Fibroblast of lung (primary cell): Measurements from ENCODE around the gene S100A2. TPM values are rescaled to one million over a fixed set of nuclear protein-coding genes. Genes with fewer than 3 reads are reported as not detected.
"Not testable (repeated sequence)": the region's sequence is repeated elsewhere in the genome, so short reads cannot be mapped to it uniquely, and the experiment has no call there.

Experiments used
- DNase-seq, 2 donors: peaks; one replicate each; pipeline versions ENCODE4 v3.0.0 to v3.0.0-alpha.2; 2010; ENCODE audit warnings: low read depth in 2 of 2
- H2AFZ ChIP-seq: 2 replicates; pipeline ENCODE4 v1.5.1; 2012; ENCODE audit warnings: low read length, control low read depth, inconsistent platforms
- H3K27ac ChIP-seq: 2 replicates; pipeline ENCODE4 v1.5.1; 2011; ENCODE audit warnings: low read length, control low read depth; ENCODE audit not compliant: insufficient read depth
- H3K27me3 ChIP-seq: 2 replicates; pipeline ENCODE4 v1.5.1; 2011; ENCODE audit warnings: mild to moderate bottlenecking, low read length; ENCODE audit not compliant: control insufficient read depth, insufficient read depth
- H3K36me3 ChIP-seq: 2 replicates; pipeline ENCODE4 v1.5.1; 2011; ENCODE audit warnings: low read length; ENCODE audit not compliant: control insufficient read depth, insufficient read depth
- H3K4me1 ChIP-seq: 2 replicates; pipeline ENCODE4 v1.5.1; 2011; ENCODE audit warnings: low read length; ENCODE audit not compliant: control insufficient read depth, insufficient read depth; ENCODE audit errors: extremely low read depth
- H3K4me2 ChIP-seq: 2 replicates; pipeline ENCODE4 v1.5.1; 2011; ENCODE audit warnings: low read length, control low read depth; ENCODE audit not compliant: insufficient read depth; ENCODE audit errors: extremely low read depth
- H3K4me3 ChIP-seq, 4 experiments: fragments of 200-600 bp in 1 of 4; sonication (generic) in 1 of 4; replicated peaks in 1 of 4; 2 replicates each; pipeline ENCODE4 v1.5.1; 2011 to 2016; ENCODE audit warnings: low read length in 4 of 4, low read depth in 3 of 4, mild to moderate bottlenecking in 3 of 4, control low read depth in 2 of 4, inconsistent platforms in 1 of 4, mixed read lengths in 1 of 4; ENCODE audit not compliant: insufficient read depth in 1 of 4; ENCODE audit errors: control extremely low read depth in 1 of 4
- H3K79me2 ChIP-seq: 2 replicates; pipeline ENCODE4 v1.5.1; 2012; ENCODE audit warnings: mild to moderate bottlenecking, low read length, inconsistent platforms; ENCODE audit not compliant: control insufficient read depth, insufficient read depth
- H3K9ac ChIP-seq: 2 replicates; pipeline ENCODE4 v1.5.1; 2011; ENCODE audit warnings: mild to moderate bottlenecking, low read length, control low read depth; ENCODE audit not compliant: insufficient read depth
- H3K9me3 ChIP-seq: 2 replicates; pipeline ENCODE4 v1.5.1; 2012; ENCODE audit warnings: low read depth, low read length; ENCODE audit not compliant: control insufficient read depth, insufficient read depth
- H4K20me1 ChIP-seq: 2 replicates; pipeline ENCODE4 v1.5.1; 2011; ENCODE audit warnings: low read length; ENCODE audit not compliant: control insufficient read depth, insufficient read depth; ENCODE audit errors: extremely low read depth
- CTCF ChIP-seq, 2 donors: IDR thresholded peaks in 1 of 2; conservative IDR thresholded peaks in 1 of 2; 1 replicate in 1 of 2; 2 replicates in 1 of 2; pipeline ENCODE4 v1.5.1; 2011 to 2012; ENCODE audit warnings: low read length in 2 of 2, control low read depth in 1 of 2, inconsistent platforms in 1 of 2, low read depth in 1 of 2, mild to moderate bottlenecking in 1 of 2
- EZH2 ChIP-seq: IDR thresholded peaks from 2 replicates; pipeline ENCODE4 v1.5.1; 2012; ENCODE audit warnings: low read length, control low read depth, mild to moderate bottlenecking; ENCODE audit errors: missing control alignments
- polyA plus RNA-seq, 2 donors: library from polyadenylated mRNA; depleted of rRNA in 1 of 2; stranded (reverse) in 1 of 2; unstranded in 1 of 2; fragments of >200 nt; gene quantifications; 2 replicates each; pipeline ENCODE4 v1.2.1, GENCODE V29; 2011 to 2012; ENCODE audit warnings: missing spikeins in 1 of 2
- total RNA-seq: library from RNA; depleted of rRNA; stranded (reverse); fragments of >200 nt; gene quantifications from 2 replicates; pipeline ENCODE4 v1.2.1, GENCODE V29; 2014

S100A2 gene
- total and polyA plus RNA-seq, 2 donors (not counting 1 experiment from before 2014, with no cell fraction given) = 3.6 to 4.8 TPM

DNA sequence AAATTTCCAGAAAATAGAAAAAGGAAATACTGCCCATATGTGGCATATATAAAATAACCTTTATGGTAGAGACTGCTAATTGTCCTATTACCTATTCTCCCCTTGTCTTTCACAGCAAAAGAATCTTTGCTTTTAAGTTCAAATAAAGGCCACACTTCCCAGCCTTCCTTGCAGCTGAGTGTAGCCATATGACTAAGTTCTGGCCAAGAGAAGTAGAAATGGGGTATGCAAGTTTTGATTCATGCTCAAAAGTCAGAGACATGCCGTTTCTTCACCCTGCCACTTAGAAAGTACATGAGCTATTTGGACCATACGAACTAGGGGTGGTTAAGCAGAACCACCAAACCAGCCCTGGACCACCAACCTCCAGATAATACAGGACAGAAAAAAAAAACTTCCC, 18.3 kb upstream of the S100A2 start:
- no peak overlapping the region for H2AFZ ChIP-seq

GRCh38 chr1:153583514-153583913, 17.9 kb upstream of the S100A2 start:
- not testable (repeated sequence) for DNase-seq, H3K9me3 ChIP-seq, H3K27ac ChIP-seq, H3K9ac ChIP-seq, H2AFZ ChIP-seq, H3K4me3 ChIP-seq, H3K4me1 ChIP-seq, H3K79me2 ChIP-seq, H3K27me3 ChIP-seq, H3K36me3 ChIP-seq, H3K4me2 ChIP-seq, H4K20me1 ChIP-seq

More for the DNA sequence above, 18.3 kb upstream of the S100A2 start:
- no peak overlapping the region for H3K9ac ChIP-seq
- H4K20me1 ChIP-seq = no peaks in the 10 kb centered on the region
- no peak overlapping the region for H3K27ac ChIP-seq
- no peaks in the 10 kb centered on the region for H3K9me3 ChIP-seq
- no peaks in the 10 kb centered on the region for H3K36me3 ChIP-seq
- H3K4me1 ChIP-seq = peaks cover 3% of the 10 kb centered on the region
- H3K4me3 ChIP-seq = no peak overlapping the region
- TF ChIP-seq EZH2 (no peak), CTCF (conservative IDR thresholded peaks at IDR 0.05 in 1 of 2, IDR thresholded peaks at IDR 0.05 in 1 of 2; ENCODE audit: low read depth in 1 of 2, low read length in 2 of 2) (no peak)
- H3K4me2 ChIP-seq = no peak overlapping the region
- H3K27me3 ChIP-seq = no peaks in the 10 kb centered on the region
- peak in 1 of 2 donors; percentile 58 for DNase-seq
- no peaks in the 10 kb centered on the region for H3K79me2 ChIP-seq

DNA sequence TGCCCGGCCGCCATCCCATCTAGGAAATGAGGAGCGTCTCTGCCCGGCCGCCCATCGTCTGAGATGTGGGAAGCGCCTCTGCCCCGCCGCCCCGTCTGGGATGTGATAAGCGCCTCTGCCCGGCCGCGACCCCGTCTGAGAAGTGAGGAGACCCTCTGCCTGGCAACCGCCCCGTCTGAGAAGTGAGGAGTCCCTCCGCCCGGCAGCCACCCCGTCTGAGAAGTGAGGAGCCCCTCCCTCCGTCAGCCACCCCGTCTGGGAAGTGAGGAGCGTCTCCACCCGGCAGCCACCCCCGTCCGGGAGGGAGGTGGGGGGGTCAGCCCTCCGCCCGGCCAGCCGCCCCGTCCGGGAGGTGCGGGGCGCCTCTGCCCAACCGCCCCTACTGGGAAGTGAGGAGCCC, 17.2 kb upstream of the S100A2 start:
- not testable (repeated sequence) for H3K4me2 ChIP-seq, H3K4me1 ChIP-seq, H3K27me3 ChIP-seq, H3K9ac ChIP-seq, H3K79me2 ChIP-seq, H3K27ac ChIP-seq, DNase-seq, H2AFZ ChIP-seq, H4K20me1 ChIP-seq, H3K4me3 ChIP-seq, H3K36me3 ChIP-seq, H3K9me3 ChIP-seq

GRCh38 chr1:153578936-153579335, 13.3 kb upstream of the S100A2 start:
- no peaks in the 10 kb centered on the region for H3K36me3 ChIP-seq
- peaks cover 11% of the 10 kb centered on the region for H3K4me1 ChIP-seq
- no peak overlapping the region for H3K27ac ChIP-seq
- TF ChIP-seq CTCF (conservative IDR thresholded peaks at IDR 0.05 in 1 of 2, IDR thresholded peaks at IDR 0.05 in 1 of 2; ENCODE audit: low read depth in 1 of 2, low read length in 2 of 2) (no peak), EZH2 (no peak)
- no peak overlapping the region for H3K9ac ChIP-seq
- H3K4me2 ChIP-seq = no peak overlapping the region
- H3K27me3 ChIP-seq = no peaks in the 10 kb centered on the region
- no peak for DNase-seq
- H2AFZ ChIP-seq = peak overlapping the region; percentile 4
- H3K4me3 ChIP-seq = no peak overlapping the region
- no peaks in the 10 kb centered on the region for H4K20me1 ChIP-seq
- no peaks in the 10 kb centered on the region for H3K9me3 ChIP-seq
- H3K79me2 ChIP-seq = no peaks in the 10 kb centered on the region
